Stimulated activated CD4-positive, alpha-beta T cell treated with anti-CD3 and anti-CD28 coated beads, Interleukin-15, amount 100 ng/mL, for 24 hours (primary cell): ENCODE data around the gene VMP1.
"Not testable (repeated sequence)": the region's sequence is repeated elsewhere in the genome, so short reads cannot be mapped to it uniquely, and the experiment has no call there.

Source experiments
- DNase-seq: peaks from one replicate; pipeline ENCODE4 v3.0.0-alpha.2; 2020

The VMP1 gene

GRCh38 chr17:59872351-59872750 lies 164.9 kb downstream of the VMP1 start:
- no peak for DNase-seq

GRCh38 chr17:59873414-59873813 lies 166.0 kb downstream of the VMP1 start:
- DNase-seq = not testable (repeated sequence)

GRCh38 chr17:59874376-59874775 lies 166.9 kb downstream of the VMP1 start:
- DNase-seq = no peak

- no peak for DNase-seq
Observed at GRCh38 chr17:59876107-59876506, 168.7 kb downstream of the VMP1 start.

- no peak for DNase-seq
Observed at GRCh38 chr17:59877965-59878364, 170.5 kb downstream of the VMP1 start.

- no peak for DNase-seq
Observed at GRCh38 chr17:59878624-59879023, 171.2 kb downstream of the VMP1 start.

- DNase-seq = no peak
Observed at GRCh38 chr17:59884861-59885260, 177.4 kb downstream of the VMP1 start.

- no peak for DNase-seq
Observed at GRCh38 chr17:59888145-59888750, 180.8 kb downstream of the VMP1 start.

GRCh38 chr17:59890720-59891119 lies 183.3 kb downstream of the VMP1 start:
- no peak for DNase-seq
